HepG2 (cell line): ENCODE measurements around the gene HSCB. TPM values are rescaled to one million over a fixed set of nuclear protein-coding genes. Genes with fewer than 3 reads are reported as not detected.

ENCODE experiments used
- MTF2 ChIP-seq: sonication (generic); formaldehyde crosslinking; IDR thresholded peaks from 2 replicates; pipeline ENCODE4 v1.5.0; 2020; ENCODE audit warnings: missing genetic modification reagents, borderline replicate concordance
- MYC ChIP-seq: sonication (generic); formaldehyde crosslinking; IDR thresholded peaks from 2 replicates; pipeline ENCODE4 v1.9.0; 2021; ENCODE audit warnings: missing genetic modification reagents, borderline replicate concordance
- PPARG ChIP-seq: conservative IDR thresholded peaks from 2 replicates; pipeline ENCODE4 v1.6.1; 2016; ENCODE audit warnings: missing biosample characterization, missing genetic modification reagents
- polyA plus RNA-seq, 8 experiments: library from polyadenylated mRNA; depleted of rRNA in 3 of 8; stranded (reverse) in 7 of 8; unstranded in 1 of 8; fragments of >200 nt; fragmentation: Illumina TruSeq in 4 of 8; extraction: Trizol in 4 of 8; gene quantifications; 2 replicates each; pipeline versions ENCODE4 v1.2.1 to v1.2.3, GENCODE V29; 2011 to 2016; ENCODE audit warnings: low read depth in 4 of 8, missing spikeins in 1 of 8, mixed read lengths in 1 of 8; ENCODE audit not compliant: insufficient read depth in 1 of 8
- total RNA-seq, 5 experiments: library from RNA; depleted of rRNA; stranded (reverse); fragments of >200 nt; fragmentation: Illumina TruSeq; extraction: Trizol; gene quantifications; 2 replicates each; pipeline ENCODE4 v1.2.3, GENCODE V29; 2016; ENCODE audit warnings: low read depth in 1 of 5
- TF ChIP-seq, protein P1 (sequence below): sonication (generic); formaldehyde crosslinking; IDR thresholded peaks from 2 replicates; pipeline ENCODE4 v1.5.1; 2020; ENCODE audit warnings: mild to moderate bottlenecking, missing genetic modification reagents
- TF ChIP-seq, protein P2 (sequence below): sonication (generic); formaldehyde crosslinking; IDR thresholded peaks from 2 replicates; pipeline ENCODE4 v1.8.0; 2022; ENCODE audit warnings: missing genetic modification reagents, mild to moderate bottlenecking, moderate library complexity, borderline replicate concordance
- TF ChIP-seq, protein P3 (sequence below): sonication (generic); formaldehyde crosslinking; IDR thresholded peaks from one replicate; pipeline ENCODE4 v1.5.1; 2020; ENCODE audit warnings: mild to moderate bottlenecking, missing genetic modification reagents; ENCODE audit errors: not compliant biosample characterization
- TF ChIP-seq, protein P4 (sequence below): sonication (generic); formaldehyde crosslinking; IDR thresholded peaks from 2 replicates; pipeline ENCODE4 v1.4.0; 2020; ENCODE audit warnings: mild to moderate bottlenecking, missing genetic modification reagents, borderline replicate concordance

The HSCB gene
- total and polyA plus RNA-seq, 2 of the 13 experiments (the other 11 are each of a cell fraction or from before 2014, with no cell fraction given): 15.4 to 20.9 TPM

DNA sequence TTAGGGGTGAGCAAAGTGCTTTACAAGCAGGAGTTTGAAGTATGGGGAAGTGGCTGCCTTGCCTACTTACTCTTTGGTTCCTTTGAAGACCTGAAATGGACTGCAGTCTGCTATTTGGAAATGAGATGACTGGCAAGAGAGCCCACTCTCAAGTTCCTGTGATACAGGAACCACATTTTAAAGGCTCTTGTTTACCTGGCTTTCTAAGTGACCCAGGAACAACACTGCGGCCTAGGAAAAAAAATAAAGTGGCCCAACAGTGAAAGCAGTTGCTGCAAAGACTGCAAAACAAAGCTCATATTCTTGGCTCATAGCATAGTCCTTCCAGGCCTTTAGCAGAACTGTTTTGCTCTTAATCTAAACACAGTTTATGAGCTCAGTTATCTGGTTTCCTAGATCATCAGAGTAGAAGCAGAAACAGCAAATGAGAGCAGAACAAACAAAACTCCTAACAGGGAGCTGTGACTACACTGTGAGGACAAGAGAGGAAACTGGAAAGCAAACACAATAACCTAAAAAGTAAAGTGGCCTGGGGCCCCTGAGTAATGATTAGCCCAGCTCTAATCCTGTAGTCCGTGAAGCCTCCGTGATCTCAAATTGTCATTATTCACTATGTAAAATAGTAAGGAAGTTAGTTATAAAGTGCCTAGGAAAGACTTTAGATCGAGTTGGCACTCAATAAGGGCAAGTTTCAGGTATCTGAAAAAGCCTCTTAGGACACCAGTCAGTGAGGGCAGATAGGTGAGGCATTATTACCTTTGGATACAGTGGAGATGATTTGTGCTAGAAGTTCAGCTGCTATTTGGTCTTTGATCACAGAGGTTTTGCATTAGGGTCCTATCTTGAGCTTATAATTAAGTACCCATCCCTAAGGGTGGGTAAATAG is 42.2 kb downstream of the HSCB start (continued):
- TF ChIP-seq, protein P1, sequence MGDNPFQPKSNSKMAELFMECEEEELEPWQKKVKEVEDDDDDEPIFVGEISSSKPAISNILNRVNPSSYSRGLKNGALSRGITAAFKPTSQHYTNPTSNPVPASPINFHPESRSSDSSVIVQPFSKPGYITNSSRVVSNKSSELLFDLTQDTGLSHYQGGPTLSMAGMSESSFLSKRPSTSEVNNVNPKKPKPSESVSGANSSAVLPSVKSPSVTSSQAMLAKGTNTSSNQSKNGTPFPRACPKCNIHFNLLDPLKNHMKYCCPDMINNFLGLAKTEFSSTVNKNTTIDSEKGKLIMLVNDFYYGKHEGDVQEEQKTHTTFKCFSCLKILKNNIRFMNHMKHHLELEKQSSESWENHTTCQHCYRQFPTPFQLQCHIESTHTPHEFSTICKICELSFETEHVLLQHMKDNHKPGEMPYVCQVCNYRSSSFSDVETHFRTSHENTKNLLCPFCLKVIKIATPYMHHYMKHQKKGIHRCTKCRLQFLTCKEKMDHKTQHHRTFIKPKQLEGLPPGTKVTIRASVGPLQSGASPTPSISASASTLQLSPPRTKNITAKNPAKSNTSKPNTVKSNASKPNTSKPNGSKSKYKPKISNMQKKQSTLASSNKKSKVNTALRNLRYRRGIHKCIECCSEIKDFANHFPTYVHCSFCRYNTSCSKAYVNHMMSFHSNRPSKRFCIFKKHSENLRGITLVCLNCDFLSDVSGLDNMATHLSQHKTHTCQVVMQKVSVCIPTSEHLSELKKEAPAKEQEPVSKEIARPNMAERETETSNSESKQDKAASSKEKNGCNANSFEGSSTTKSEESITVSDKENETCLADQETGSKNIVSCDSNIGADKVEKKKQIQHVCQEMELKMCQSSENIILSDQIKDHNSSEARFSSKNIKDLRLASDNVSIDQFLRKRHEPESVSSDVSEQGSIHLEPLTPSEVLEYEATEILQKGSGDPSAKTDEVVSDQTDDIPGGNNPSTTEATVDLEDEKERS (CRISPR knock-in tag): no peak
- TF ChIP-seq PPARG (CRISPR knock-in tag): no peak; the same call in 1 of the 2 replicates
- no peak for TF ChIP-seq MTF2 (CRISPR knock-in tag)
- TF ChIP-seq, protein P2, sequence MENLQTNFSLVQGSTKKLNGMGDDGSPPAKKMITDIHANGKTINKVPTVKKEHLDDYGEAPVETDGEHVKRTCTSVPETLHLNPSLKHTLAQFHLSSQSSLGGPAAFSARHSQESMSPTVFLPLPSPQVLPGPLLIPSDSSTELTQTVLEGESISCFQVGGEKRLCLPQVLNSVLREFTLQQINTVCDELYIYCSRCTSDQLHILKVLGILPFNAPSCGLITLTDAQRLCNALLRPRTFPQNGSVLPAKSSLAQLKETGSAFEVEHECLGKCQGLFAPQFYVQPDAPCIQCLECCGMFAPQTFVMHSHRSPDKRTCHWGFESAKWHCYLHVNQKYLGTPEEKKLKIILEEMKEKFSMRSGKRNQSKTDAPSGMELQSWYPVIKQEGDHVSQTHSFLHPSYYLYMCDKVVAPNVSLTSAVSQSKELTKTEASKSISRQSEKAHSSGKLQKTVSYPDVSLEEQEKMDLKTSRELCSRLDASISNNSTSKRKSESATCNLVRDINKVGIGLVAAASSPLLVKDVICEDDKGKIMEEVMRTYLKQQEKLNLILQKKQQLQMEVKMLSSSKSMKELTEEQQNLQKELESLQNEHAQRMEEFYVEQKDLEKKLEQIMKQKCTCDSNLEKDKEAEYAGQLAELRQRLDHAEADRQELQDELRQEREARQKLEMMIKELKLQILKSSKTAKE: no peak
- TF ChIP-seq, protein P3, sequence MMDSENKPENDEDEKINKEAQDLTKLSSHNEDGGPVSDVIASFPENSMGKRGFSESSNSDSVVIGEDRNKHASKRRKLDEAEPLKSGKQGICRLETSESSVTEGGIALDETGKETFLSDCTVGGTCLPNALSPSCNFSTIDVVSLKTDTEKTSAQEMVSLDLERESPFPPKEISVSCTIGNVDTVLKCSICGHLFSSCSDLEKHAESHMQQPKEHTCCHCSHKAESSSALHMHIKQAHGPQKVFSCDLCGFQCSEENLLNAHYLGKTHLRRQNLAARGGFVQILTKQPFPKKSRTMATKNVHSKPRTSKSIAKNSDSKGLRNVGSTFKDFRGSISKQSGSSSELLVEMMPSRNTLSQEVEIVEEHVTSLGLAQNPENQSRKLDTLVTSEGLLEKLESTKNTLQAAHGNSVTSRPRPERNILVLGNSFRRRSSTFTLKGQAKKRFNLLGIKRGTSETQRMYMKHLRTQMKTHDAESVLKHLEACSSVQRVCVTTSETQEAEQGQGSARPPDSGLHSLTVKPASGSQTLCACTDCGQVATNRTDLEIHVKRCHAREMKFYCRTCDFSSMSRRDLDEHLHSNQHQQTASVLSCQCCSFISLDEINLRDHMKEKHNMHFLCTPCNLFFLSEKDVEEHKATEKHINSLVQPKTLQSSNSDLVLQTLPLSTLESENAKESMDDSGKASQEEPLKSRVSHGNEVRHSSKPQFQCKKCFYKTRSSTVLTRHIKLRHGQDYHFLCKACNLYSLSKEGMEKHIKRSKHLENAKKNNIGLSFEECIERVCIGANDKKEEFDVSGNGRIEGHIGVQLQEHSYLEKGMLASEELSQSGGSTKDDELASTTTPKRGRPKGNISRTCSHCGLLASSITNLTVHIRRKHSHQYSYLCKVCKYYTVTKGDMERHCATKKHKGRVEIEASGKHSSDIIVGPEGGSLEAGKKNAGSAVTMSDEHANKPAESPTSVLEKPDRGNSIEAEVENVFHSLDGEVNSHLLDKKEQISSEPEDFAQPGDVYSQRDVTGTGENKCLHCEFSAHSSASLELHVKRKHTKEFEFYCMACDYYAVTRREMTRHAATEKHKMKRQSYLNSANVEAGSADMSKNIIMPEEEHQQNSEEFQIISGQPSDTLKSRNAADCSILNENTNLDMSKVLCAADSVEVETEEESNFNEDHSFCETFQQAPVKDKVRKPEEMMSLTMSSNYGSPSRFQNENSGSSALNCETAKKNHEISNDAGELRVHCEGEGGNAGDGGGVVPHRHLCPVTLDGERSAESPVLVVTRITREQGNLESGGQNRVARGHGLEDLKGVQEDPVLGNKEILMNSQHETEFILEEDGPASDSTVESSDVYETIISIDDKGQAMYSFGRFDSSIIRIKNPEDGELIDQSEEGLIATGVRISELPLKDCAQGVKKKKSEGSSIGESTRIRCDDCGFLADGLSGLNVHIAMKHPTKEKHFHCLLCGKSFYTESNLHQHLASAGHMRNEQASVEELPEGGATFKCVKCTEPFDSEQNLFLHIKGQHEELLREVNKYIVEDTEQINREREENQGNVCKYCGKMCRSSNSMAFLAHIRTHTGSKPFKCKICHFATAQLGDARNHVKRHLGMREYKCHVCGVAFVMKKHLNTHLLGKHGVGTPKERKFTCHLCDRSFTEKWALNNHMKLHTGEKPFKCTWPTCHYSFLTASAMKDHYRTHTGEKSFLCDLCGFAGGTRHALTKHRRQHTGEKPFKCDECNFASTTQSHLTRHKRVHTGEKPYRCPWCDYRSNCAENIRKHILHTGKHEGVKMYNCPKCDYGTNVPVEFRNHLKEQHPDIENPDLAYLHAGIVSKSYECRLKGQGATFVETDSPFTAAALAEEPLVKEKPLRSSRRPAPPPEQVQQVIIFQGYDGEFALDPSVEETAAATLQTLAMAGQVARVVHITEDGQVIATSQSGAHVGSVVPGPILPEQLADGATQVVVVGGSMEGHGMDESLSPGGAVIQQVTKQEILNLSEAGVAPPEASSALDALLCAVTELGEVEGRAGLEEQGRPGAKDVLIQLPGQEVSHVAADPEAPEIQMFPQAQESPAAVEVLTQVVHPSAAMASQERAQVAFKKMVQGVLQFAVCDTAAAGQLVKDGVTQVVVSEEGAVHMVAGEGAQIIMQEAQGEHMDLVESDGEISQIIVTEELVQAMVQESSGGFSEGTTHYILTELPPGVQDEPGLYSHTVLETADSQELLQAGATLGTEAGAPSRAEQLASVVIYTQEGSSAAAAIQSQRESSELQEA (CRISPR knock-in tag): no peak
- TF ChIP-seq, protein P4, sequence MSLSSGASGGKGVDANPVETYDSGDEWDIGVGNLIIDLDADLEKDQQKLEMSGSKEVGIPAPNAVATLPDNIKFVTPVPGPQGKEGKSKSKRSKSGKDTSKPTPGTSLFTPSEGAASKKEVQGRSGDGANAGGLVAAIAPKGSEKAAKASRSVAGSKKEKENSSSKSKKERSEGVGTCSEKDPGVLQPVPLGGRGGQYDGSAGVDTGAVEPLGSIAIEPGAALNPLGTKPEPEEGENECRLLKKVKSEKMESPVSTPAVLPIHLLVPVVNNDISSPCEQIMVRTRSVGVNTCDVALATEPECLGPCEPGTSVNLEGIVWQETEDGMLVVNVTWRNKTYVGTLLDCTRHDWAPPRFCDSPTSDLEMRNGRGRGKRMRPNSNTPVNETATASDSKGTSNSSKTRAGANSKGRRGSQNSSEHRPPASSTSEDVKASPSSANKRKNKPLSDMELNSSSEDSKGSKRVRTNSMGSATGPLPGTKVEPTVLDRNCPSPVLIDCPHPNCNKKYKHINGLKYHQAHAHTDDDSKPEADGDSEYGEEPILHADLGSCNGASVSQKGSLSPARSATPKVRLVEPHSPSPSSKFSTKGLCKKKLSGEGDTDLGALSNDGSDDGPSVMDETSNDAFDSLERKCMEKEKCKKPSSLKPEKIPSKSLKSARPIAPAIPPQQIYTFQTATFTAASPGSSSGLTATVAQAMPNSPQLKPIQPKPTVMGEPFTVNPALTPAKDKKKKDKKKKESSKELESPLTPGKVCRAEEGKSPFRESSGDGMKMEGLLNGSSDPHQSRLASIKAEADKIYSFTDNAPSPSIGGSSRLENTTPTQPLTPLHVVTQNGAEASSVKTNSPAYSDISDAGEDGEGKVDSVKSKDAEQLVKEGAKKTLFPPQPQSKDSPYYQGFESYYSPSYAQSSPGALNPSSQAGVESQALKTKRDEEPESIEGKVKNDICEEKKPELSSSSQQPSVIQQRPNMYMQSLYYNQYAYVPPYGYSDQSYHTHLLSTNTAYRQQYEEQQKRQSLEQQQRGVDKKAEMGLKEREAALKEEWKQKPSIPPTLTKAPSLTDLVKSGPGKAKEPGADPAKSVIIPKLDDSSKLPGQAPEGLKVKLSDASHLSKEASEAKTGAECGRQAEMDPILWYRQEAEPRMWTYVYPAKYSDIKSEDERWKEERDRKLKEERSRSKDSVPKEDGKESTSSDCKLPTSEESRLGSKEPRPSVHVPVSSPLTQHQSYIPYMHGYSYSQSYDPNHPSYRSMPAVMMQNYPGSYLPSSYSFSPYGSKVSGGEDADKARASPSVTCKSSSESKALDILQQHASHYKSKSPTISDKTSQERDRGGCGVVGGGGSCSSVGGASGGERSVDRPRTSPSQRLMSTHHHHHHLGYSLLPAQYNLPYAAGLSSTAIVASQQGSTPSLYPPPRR: peak; percentile 80; the same call in 1 of the 2 replicates
- no peak for TF ChIP-seq MYC
